Measurements from ENCODE around the gene NFKBIZ. TPM values are rescaled to one million over a fixed set of nuclear protein-coding genes. Genes with fewer than 3 reads are reported as not detected.

The NFKBIZ gene
- total RNA-seq, 4 donors from 2014 or later: 37.5 to 132 (median 56.9) TPM

DNA sequence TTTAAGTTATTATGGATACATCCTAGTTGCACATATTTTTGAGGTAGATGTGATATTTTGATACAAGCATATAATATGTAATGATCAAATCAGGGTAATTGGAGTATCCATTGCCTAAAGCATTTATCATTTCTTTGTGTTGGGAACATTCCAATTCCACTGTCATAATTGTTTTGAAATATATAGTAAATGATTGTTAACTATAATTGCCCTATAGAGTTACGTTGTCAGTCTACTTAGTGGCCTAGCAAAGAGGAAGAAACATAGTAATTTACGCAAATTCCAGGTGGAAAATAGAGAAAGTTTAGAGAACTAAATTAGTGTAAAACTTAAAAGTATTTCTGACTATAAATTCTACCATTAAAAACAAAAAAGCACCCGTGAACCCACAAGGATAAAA lies 45.4 kb upstream of the NFKBIZ start:
- Histone ChIP-seq H3K36me3 (no peaks in the 10 kb centered on the region), H3K27me3 (no peaks in the 10 kb centered on the region), H3K27ac (no peak overlapping the region), H3K4me1 (peaks cover under 1 to 2% of the 10 kb centered on the region in 2 donors), H3K4me3 (replicated peaks in 1 of 3) (no peak overlapping the region), H3K9me3 (no peaks in the 10 kb centered on the region)
- intact Hi-C loops (cut with DNase I): loop anchor here (10.0 kb wide), 1 partner anchor 731 kb away; no protein-coding TSS in a partner anchor
- WGBS, 2 donors: 93 to 96% methylated on average over 3 of the region's 3 CpGs
- no peak for DNase-seq
- TF ChIP-seq POLR2A (IDR thresholded peaks at IDR 0.05): no peak
- TF ChIP-seq, protein P1, sequence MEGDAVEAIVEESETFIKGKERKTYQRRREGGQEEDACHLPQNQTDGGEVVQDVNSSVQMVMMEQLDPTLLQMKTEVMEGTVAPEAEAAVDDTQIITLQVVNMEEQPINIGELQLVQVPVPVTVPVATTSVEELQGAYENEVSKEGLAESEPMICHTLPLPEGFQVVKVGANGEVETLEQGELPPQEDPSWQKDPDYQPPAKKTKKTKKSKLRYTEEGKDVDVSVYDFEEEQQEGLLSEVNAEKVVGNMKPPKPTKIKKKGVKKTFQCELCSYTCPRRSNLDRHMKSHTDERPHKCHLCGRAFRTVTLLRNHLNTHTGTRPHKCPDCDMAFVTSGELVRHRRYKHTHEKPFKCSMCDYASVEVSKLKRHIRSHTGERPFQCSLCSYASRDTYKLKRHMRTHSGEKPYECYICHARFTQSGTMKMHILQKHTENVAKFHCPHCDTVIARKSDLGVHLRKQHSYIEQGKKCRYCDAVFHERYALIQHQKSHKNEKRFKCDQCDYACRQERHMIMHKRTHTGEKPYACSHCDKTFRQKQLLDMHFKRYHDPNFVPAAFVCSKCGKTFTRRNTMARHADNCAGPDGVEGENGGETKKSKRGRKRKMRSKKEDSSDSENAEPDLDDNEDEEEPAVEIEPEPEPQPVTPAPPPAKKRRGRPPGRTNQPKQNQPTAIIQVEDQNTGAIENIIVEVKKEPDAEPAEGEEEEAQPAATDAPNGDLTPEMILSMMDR (IDR thresholded peaks at IDR 0.05): no peak

DNA sequence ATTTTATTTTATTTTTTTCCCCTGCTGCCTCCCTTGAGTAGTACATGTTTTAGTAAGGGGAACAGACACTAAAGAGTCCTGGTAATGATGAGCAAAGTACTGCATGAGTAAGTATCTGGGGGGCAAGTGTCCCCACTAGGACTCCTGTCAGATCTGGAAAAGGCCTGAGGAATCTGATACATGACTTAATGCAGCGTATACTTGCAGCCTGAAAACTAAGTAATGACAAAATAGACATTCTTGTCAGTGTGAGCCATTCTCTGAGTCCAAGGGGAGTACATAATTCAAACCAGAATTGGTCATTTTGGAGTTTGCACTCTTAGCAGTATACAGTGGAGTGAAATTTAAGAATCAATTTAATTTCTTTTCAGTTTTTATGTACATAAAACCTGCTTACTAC lies 42.8 kb upstream of the NFKBIZ start:
- intact Hi-C loops (cut with DNase I): loop anchor here (5.0 to 10.0 kb wide), 2 partner anchors 421 to 728 kb away; no protein-coding TSS in a partner anchor
- H3K27me3 ChIP-seq: no peaks in the 10 kb centered on the region
- TF ChIP-seq, protein P1 (IDR thresholded peaks at IDR 0.05): no peak
- no peak for TF ChIP-seq POLR2A (IDR thresholded peaks at IDR 0.05)
- H3K4me3 ChIP-seq (replicated peaks in 1 of 3): no peak overlapping the region
- no peaks in the 10 kb centered on the region for H3K9me3 ChIP-seq
- H3K27ac ChIP-seq: no peak overlapping the region
- H3K36me3 ChIP-seq: no peaks in the 10 kb centered on the region
- 83 to 88% methylated on average over 1 of the region's 1 CpG for WGBS, 2 donors
- peaks cover 19 to 20% of the 10 kb centered on the region in 2 donors for H3K4me1 ChIP-seq
- DNase-seq: no peak

DNA sequence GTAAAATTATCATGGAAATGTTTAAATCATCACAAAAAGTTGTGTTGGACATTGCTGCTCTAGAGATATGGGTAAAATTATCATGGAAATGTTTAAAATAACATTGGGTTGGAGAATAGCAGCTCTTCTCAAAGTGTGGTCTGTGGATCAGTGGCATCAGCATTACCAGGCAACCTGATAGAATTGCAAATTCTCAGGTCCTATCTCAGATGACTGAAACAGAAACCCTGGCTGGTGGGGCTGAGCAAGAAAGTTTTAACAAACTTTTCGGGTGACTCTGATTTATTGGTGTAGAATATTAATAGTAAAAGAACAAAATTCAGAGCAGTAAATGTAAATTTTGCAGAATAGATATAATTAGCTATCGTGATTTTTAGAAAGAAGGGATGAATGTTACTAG lies 41.4 kb upstream of the NFKBIZ start:
- no peak overlapping the region for H3K4me3 ChIP-seq (replicated peaks in 1 of 3)
- no peak for DNase-seq
- H3K27ac ChIP-seq: no peak overlapping the region
- peaks cover 19 to 20% of the 10 kb centered on the region in 2 donors for H3K4me1 ChIP-seq
- H3K27me3 ChIP-seq: no peaks in the 10 kb centered on the region
- TF ChIP-seq, protein P1 (IDR thresholded peaks at IDR 0.05): no peak
- no peak for TF ChIP-seq POLR2A (IDR thresholded peaks at IDR 0.05)
- 95 to 98% methylated on average over 2 of the region's 2 CpGs for WGBS, 2 donors
- H3K36me3 ChIP-seq: no peaks in the 10 kb centered on the region
- H3K9me3 ChIP-seq: no peaks in the 10 kb centered on the region
- intact Hi-C loops (cut with DNase I): loop anchor here (5.0 to 10.0 kb wide), 2 partner anchors 419 to 727 kb away; no protein-coding TSS in a partner anchor

DNA sequence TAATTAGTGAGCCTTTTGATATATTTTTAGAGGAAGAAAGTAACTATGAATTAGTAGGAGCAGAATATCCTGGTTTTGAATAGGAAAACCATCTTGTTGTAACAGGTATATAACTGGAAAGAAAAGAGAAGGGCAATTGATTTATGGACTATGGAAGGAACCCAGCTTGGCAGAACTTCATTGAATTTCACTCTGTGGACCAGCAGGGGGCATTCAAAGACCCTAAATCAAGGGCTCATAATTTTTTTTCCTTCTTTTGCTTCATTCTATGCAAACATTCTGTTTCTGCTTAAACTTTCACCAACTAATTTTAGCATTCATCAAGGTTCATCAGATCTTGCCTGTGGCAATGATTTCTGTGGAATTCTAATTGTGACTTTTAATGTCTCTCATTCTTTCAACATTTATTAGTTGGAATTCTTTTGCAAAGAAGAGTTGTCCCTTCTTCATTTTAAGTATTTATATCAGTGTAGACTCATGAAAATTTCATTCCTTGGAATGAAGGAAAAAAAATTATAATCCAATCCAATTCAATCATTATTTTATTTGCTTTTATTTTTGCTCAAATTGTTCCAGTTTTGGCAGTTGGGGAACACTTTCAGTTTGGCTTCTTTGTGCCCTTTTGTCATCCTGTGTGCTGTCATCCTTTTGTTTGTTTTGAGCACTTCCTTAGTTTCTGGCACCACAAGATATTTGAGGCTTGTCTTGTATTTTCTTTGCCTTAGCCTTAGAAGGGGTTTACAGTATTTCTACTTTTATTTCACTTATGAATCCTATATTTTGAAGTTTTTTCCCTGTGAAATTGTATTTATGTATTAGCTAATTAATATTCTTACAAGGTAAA lies 39.9 kb upstream of the NFKBIZ start:
- Histone ChIP-seq H3K27ac (peak overlapping the region; percentile 56 to 74 (median 62)), H3K4me1 (peaks cover 19 to 20% of the 10 kb centered on the region in 2 donors), H3K27me3 (no peaks in the 10 kb centered on the region), H3K9me3 (no peaks in the 10 kb centered on the region), H3K36me3 (no peaks in the 10 kb centered on the region), H3K4me3 (replicated peaks in 1 of 3) (no peak overlapping the region)
- intact Hi-C loops (cut with DNase I): loop anchor here (5.0 to 10.0 kb wide), 2 partner anchors 418 to 725 kb away; no protein-coding TSS in a partner anchor
- DNase-seq: peak; percentile 34 to 35
- TF ChIP-seq, protein P1 (IDR thresholded peaks at IDR 0.05): peak in 5 of 6 experiments; percentile 34 to 84 (median 68)
- no peak for TF ChIP-seq POLR2A (IDR thresholded peaks at IDR 0.05)

DNA sequence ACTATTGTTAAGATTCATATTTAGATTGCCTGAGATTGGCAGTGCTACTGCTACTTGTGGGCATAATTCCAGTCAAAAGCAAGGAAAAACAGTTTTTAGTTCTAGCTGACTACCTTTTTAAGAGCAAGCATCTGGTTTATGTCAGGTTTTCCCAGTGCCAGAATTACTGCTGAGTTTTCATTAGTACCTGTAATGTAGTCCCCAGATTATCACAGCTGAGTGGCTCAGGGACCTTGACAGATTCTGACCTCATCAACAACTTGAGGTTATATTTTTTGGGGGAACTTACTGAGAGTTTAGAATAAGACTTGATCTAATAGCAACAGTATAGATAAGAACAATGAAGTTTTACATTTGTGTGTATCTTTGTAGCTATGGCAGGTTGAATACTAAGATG lies 39.3 kb upstream of the NFKBIZ start:
- peaks cover 19 to 26% of the 10 kb centered on the region in 2 donors for H3K4me1 ChIP-seq

More for the DNA sequence above, 39.3 kb upstream of the NFKBIZ start:
- TF ChIP-seq POLR2A (IDR thresholded peaks at IDR 0.05): no peak
- TF ChIP-seq, protein P1 (IDR thresholded peaks at IDR 0.05): no peak
- peak overlapping the region; percentile 56 to 74 (median 62) for H3K27ac ChIP-seq
- peak; percentile 27 to 34 for DNase-seq
- no peaks in the 10 kb centered on the region for H3K9me3 ChIP-seq
- H3K4me3 ChIP-seq (replicated peaks in 1 of 3): no peak overlapping the region
- H3K36me3 ChIP-seq: no peaks in the 10 kb centered on the region
- intact Hi-C loops (cut with DNase I): no loop called here
- H3K27me3 ChIP-seq: no peaks in the 10 kb centered on the region

All from thyroid gland (tissue), 4 donors.